Measurements from ENCODE around the gene SDK1.

SDK1 gene

GRCh38 chr7:4282434-4283223, 981.6 kb downstream of the SDK1 start:
- TF ChIP-seq CTCF (IDR thresholded peaks at IDR 0.05; ENCODE audit: low read depth, low read length, missing control alignments) = no peak
- no peak for DNase-seq (ENCODE audit: extremely low read depth, low read depth)

GRCh38 chr7:4286351-4286750, 985.3 kb downstream of the SDK1 start:
- no peak overlapping the region for H3K4me3 ChIP-seq (replicated peaks; ENCODE audit: low read depth, low read length)
- no peak for DNase-seq (ENCODE audit: extremely low read depth, low read depth)
- no peak for TF ChIP-seq CTCF (IDR thresholded peaks at IDR 0.05; ENCODE audit: low read depth, low read length, missing control alignments)

More at GRCh38 chr7:4282434-4283223, 981.6 kb downstream of the SDK1 start:
- no peak overlapping the region for H3K4me3 ChIP-seq (replicated peaks; ENCODE audit: low read depth, low read length)

GRCh38 chr7:4288791-4289394, 987.8 kb downstream of the SDK1 start:
- no peak for TF ChIP-seq CTCF (IDR thresholded peaks at IDR 0.05; ENCODE audit: low read depth, low read length, missing control alignments)
- H3K4me3 ChIP-seq (replicated peaks; ENCODE audit: low read depth, low read length) = no peak overlapping the region
- DNase-seq (ENCODE audit: extremely low read depth, low read depth) = no peak

- DNase-seq (ENCODE audit: extremely low read depth, low read depth) = no peak
- no peak overlapping the region for H3K4me3 ChIP-seq (replicated peaks; ENCODE audit: low read depth, low read length)
- TF ChIP-seq CTCF (IDR thresholded peaks at IDR 0.05; ENCODE audit: low read depth, low read length, missing control alignments) = no peak
Observed at GRCh38 chr7:4297165-4297917, 996.3 kb downstream of the SDK1 start.

- TF ChIP-seq CTCF (IDR thresholded peaks at IDR 0.05; ENCODE audit: low read depth, low read length, missing control alignments) = no peak
- no peak for DNase-seq (ENCODE audit: extremely low read depth, low read depth)
- H3K4me3 ChIP-seq (replicated peaks; ENCODE audit: low read depth, low read length) = no peak overlapping the region
Observed at GRCh38 chr7:4297918-4298219, 996.8 kb downstream of the SDK1 start.

- TF ChIP-seq CTCF (IDR thresholded peaks at IDR 0.05; ENCODE audit: low read depth, low read length, missing control alignments) = no peak
- no peak for DNase-seq (ENCODE audit: extremely low read depth, low read depth)
Observed at GRCh38 chr7:4299431-4299830, 998.4 kb downstream of the SDK1 start.

More at GRCh38 chr7:4299431-4299830, 998.4 kb downstream of the SDK1 start:
- H3K4me3 ChIP-seq (replicated peaks; ENCODE audit: low read depth, low read length) = no peak overlapping the region
